ENCODE results near the gene LRRC27.

DNA sequence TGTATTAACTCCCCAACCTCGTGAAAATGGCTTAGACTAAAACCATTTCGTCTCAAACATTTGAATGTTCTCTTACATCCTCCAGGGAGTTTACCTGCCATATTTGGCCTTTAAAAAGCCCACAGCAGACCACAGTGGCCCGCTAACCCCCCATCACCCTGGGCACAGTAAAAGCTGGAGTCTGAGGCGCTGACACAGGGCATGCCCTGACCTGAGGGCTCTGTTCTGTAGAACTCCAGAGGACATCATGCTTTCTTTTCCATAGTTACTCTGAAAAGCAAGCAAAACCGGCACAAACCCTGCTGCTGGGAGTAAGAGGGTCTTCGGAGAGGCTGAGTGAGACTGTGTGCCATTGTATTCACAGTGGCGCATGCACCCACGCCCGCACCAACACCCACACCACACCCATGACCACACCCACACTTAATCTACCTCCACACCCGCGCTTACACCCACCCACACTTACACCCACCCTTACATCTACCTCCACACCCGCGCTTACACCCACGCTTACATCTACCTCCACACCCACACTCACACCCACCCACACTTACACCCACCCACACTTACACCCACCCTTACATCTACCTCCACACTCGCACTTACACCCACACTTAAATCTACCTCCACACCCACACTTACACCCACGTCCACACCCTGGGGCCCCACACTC lies 32.1 kb downstream of the LRRC27 start:
- TF ChIP-seq, protein P1, sequence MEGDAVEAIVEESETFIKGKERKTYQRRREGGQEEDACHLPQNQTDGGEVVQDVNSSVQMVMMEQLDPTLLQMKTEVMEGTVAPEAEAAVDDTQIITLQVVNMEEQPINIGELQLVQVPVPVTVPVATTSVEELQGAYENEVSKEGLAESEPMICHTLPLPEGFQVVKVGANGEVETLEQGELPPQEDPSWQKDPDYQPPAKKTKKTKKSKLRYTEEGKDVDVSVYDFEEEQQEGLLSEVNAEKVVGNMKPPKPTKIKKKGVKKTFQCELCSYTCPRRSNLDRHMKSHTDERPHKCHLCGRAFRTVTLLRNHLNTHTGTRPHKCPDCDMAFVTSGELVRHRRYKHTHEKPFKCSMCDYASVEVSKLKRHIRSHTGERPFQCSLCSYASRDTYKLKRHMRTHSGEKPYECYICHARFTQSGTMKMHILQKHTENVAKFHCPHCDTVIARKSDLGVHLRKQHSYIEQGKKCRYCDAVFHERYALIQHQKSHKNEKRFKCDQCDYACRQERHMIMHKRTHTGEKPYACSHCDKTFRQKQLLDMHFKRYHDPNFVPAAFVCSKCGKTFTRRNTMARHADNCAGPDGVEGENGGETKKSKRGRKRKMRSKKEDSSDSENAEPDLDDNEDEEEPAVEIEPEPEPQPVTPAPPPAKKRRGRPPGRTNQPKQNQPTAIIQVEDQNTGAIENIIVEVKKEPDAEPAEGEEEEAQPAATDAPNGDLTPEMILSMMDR (IDR thresholded peaks at IDR 0.05) = no peak
- TF ChIP-seq POLR2A (IDR thresholded peaks at IDR 0.05) = no peak

Measured in breast epithelium (tissue), 3 donors.